AG10803 (cell line): ENCODE results near the gene DIS3L.
A peak's percentile ranks its signal among the peaks of the same experiment; 100 is the strongest.

Experiments
- DNase-seq: peaks from one replicate; pipeline ENCODE4 v3.0.0; 2010; ENCODE audit warnings: low read depth
- H3K4me3 ChIP-seq: 2 replicates; pipeline ENCODE4 v1.5.1; 2011; ENCODE audit warnings: mild to moderate bottlenecking, low read length, control low read depth
- CTCF ChIP-seq: conservative IDR thresholded peaks from 2 replicates; pipeline ENCODE4 v1.5.1; 2011; ENCODE audit warnings: mild to moderate bottlenecking, low read length, control low read depth, inconsistent platforms

The DIS3L gene

DNA sequence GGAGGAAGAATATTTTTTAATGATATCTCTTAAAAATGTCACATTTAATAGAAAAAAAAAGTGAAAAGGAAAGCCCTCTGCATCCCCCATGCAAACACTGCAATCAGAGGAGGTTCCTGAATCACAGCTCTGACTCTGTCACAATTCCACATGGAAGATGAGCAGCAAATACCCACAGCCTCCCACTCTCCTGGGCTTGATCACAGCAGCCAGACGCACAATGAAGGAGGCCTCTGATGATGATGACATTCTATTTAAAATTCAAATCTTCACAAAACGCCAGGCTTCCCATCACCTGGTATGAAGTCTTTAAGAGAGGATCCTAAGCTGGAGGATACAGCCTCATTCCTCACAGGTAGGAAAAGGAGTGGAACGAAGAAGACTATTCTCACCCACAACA, 9.1 kb upstream of the DIS3L start:
- DNase-seq = no peak
- H3K4me3 ChIP-seq = no peak overlapping the region
- no peak for TF ChIP-seq CTCF

DNA sequence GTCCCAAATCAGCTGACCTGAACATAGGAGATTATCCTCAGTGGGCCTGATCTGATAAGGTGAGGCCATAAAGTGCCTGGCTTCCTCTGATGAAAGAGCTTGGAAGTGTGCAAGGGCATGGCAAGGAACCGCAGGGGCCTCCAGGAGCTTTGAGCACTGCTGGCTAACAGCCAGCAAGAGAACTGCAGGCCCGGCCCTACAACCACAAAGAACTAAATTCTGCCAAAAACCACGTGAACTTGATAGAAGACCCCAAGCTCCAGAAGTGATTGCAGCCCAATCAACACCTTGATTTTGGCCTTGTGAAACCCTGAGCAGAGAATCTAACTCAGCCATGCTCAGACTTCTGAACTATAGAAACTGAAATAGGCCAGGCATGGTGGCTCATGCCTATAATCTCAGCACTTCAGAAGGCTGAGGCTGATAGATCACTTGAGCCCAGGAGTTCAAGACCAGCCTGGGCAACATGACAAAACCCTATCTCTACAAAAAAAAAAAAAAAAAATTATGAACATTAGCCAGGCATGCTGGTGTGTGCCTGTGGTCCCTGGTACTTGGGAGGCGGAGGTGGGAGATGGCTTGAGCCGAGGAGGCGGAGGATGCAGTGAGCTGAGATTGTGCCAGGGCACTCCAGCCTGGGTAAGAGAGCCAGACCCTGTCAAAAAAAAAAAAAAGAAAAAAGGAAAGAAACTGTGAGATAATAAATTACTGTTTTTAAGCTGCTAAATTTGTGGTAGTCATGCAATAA, 7.7 kb upstream of the DIS3L start:
- no peak for DNase-seq
- H3K4me3 ChIP-seq = no peak overlapping the region
- no peak for TF ChIP-seq CTCF

GRCh38 chr15:66287461-66288057, 5.8 kb upstream of the DIS3L start:
- peak; percentile 74 for TF ChIP-seq CTCF
- no peak overlapping the region for H3K4me3 ChIP-seq
- peak; percentile 26 for DNase-seq

DNA sequence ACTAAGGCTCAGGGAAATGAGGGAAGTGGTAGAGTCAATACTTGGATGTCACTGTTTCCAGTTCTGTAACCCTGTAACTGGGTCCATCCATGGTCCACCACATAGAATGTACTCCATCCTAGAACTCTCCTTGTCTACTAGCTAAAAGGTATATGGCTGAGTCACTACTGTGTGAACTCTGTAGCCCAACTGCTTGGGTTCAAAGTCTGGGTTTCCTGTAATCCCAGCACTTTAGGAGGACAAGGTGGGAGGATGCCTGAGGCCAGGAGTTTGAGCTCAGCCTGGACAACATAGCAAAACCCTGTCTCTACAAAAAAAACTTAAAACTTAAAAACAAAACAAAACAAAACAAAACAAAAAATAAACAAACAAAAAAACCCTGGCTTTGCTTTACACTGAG, 5.3 kb upstream of the DIS3L start:
- DNase-seq = no peak
- no peak overlapping the region for H3K4me3 ChIP-seq
- no peak for TF ChIP-seq CTCF

DNA sequence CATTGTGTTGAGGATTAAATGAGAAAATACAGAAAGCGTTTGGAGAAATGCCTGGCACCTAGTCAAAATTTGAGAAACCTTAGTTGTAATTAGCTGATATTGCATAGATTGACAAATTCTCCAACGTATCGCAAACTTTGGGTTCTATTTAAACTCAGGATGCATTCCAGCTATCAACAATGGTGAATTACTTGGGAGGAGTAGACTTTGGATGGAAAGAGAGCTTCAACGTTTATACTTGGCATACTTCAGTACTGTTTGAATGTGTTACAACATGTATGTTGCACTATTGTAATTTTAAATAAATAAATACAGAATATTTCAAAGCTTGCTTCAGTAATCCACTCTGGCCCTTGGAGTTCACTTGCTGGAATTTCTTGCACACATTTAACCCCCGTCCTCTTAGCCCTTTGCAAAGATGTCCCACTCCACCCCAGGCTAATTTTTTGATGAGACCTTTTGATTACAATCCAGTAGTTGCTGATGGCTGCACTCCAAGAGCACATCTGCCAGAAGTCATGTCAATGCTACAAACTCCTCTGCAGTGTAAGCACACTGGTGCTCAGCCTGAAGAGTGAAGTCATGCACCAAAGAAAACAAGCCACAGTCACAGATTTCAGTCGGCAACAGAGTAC, 4.7 kb upstream of the DIS3L start:
- no peak for TF ChIP-seq CTCF
- H3K4me3 ChIP-seq = no peak overlapping the region
- DNase-seq = peak; percentile 18

- TF ChIP-seq CTCF = no peak
- DNase-seq = no peak
- H3K4me3 ChIP-seq = no peak overlapping the region
Observed at GRCh38 chr15:66290007-66290406, 3.4 kb upstream of the DIS3L start.

DNA sequence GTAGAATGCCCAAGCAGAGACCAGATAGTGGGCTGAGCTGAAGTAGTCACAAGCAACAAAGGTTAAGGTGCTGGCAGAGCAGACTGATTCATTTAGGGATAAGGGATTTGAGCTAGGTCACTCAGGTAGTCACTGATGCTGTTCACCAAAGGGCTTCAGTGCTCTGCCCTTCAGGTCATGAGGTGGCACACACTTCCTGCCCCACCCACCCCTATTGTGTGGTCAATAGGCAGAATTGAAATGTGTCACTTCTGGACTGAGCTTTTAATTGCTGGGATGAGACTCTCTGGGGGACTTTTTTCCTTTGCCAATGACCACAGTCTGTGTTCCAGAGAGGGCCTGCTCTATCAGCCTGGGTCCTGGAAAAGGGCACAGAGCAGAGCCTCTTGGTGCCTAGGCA, 2.9 kb upstream of the DIS3L start:
- no peak overlapping the region for H3K4me3 ChIP-seq
- DNase-seq = no peak
- TF ChIP-seq CTCF = no peak
